CD4-positive, alpha-beta T cell treated with Interleukin-4 for 4 hours (primary cell): ENCODE data around the gene PI4KA.

Source experiments
- DNase-seq: peaks from one replicate; pipeline ENCODE4 v3.0.0-alpha.2; 2020

PI4KA gene

DNA sequence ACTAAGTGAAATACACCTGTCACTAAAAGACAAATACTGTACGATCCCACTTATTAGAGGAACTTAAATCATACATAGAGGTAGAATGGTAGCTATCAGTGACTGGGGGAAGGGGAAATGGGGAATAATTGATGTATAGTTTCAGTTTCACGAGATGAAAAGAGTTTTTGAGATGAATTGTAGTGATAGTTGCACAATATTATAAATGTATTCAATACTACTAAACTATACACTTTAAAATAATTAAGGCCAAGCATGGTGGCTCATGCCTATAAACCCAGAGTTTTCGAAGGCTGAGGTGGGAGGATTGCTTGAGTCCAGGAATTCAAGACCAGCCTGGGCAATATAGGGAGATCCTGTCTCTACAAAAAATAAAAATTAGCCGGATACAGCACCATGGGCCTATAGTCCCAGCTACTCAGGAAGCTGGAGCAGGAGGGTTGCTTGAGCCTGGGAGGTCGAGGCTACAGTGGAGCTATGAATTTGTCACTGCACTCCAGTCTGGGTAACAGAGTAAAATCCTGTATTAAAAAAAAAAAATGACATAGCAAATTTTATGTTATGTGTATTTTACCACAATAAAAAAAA is 44.3 kb downstream of the PI4KA start:
- DNase-seq: no peak

GRCh38 chr22:20813056-20813455 is 45.6 kb downstream of the PI4KA start:
- no peak for DNase-seq

- DNase-seq: no peak
Observed at GRCh38 chr22:20811971-20812660, 46.5 kb downstream of the PI4KA start.

- DNase-seq: no peak
Observed at GRCh38 chr22:20811171-20811570, 47.4 kb downstream of the PI4KA start.

DNA sequence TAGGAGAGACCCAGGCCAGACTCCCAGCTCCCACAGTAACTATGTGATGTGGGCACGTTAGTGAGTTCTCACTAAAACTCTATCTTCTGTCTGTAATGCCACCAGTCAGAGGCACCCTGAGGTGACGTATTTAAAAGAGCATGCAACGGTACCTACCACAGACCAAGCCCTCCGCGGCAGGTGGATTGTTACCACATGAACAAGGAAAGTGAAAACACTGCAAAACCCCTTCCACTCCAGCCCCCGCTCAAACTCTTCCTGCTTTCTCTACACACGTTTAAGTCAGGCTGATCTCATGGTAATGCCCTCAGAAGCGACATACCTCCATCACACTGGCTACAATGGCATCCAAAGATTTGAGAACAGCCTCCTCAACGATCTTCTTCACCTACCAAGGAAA is 48.0 kb downstream of the PI4KA start:
- peak; percentile 1 for DNase-seq

DNA sequence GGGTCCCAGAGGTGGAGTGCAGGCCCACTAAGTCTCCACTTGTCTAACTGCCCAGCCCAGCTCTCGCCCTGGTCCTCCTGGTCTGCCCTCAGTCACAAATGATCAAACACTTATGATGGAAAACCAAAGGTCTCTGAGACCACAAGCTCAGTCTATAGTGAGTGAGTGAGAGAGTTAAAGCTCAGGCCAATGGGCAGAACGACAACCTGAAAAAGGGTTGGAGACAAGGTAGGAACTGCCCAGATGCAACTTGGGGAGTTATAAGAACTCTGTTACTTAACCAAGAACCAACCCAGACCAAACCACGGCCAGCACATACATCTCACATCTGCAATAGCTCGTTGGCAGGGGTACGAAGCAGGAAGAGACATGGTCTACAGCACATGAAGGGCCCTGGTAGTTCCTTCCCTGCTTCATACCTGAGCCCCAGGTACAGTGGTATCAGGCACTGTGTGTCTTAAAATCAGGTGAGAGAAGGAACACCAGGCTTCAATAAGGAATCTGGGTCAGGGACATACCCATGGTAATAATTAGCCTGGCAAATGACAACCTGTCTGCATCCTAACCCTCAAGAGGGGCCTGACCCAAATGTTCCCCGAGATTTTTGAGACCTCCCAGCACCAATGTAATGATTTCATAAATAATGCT is 48.9 kb downstream of the PI4KA start:
- no peak for DNase-seq

DNA sequence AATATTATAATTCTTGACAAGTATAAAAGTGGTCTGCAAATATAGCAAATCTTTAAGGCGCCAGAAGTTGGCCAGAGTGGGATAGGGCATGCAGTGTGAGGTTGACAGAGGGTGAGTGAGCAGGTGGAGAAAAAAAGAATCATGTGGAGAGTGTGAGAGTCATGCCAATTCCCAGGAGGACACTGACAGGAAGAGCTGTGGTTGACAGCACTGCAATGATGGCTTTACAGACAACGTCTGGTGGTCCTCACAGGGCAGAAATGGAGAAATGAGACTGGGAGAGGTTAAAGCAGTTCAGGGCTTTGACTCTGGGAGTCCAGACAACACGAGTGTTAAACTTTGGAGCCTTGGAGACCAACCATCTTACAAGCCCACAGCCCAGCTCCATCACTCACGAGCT is 49.8 kb downstream of the PI4KA start:
- no peak for DNase-seq

GRCh38 chr22:20807315-20807752 is 51.3 kb downstream of the PI4KA start:
- DNase-seq: no peak

DNA sequence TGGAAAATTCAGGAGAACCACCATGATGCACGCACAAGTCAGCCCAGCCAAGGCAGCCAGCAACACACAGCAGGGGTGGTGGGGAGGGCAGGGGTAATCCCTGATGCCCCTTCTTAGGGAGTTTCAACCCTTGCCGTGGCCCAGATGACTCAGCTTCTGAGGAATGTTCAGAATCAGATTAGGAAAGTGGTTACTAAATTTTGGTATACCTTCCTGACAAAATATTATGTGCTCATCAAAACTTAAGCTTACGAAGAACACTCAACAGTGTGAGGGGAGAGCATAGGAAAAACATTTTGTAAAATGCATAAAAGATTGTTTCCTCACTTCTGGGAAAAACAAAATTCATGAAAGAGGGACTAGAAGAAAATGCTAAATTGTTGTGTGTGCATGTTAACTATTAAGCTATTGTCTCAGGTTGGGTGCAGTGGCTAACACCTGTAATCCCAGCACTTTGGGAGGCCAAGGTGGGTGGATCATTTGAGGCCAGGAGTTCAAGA is 52.6 kb downstream of the PI4KA start:
- DNase-seq: no peak

GRCh38 chr22:20804650-20805049 is 54.0 kb downstream of the PI4KA start:
- no peak for DNase-seq

GRCh38 chr22:20803696-20804324 is 54.8 kb downstream of the PI4KA start:
- DNase-seq: peak; percentile 3

- DNase-seq: no peak
Observed at GRCh38 chr22:20802922-20803553, 55.6 kb downstream of the PI4KA start.

- DNase-seq: no peak
Observed at GRCh38 chr22:20802452-20802851, 56.2 kb downstream of the PI4KA start.

DNA sequence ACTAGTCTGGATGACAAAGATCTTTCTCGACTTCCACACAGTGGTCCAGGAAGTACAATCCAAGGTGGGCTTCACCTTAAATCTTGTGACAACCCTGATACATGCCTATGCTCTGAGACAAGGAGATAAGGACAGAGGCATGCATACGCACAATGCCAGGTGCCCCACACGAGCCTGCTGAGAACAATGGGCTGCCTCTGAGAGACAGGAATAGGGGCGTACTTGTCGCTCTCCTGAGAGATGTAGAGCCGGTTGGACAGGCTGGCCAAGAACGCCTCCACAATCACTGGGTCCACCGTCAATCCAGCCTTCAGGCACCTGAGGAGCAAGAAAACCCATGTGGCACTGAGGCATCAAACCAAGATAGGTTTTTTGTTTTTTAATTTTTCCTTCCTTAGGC is 59.2 kb downstream of the PI4KA start:
- DNase-seq: no peak

DNA sequence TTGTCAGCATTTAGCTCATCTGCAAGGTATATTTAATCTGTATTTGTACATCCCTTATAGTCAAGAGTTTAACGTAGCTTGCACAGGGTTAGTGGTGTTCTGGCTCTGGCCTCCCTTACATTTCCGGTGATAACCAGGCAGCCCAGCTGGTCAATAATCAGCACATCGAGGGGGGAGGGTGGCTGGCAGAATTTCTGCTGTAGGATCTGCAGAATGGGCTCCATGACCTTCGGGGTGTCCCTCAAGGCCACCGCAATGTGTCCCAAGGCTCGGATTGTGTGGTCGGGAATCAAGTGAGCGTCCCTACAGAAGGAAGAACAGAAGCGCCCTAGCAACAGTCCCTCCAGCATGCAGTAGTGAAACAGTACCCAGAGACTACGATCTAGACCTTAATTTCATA is 59.6 kb downstream of the PI4KA start:
- DNase-seq: no peak

- DNase-seq: no peak
Observed at GRCh38 chr22:20798218-20798617, 60.4 kb downstream of the PI4KA start.

GRCh38 chr22:20796731-20797130 is 61.9 kb downstream of the PI4KA start:
- DNase-seq: no peak

DNA sequence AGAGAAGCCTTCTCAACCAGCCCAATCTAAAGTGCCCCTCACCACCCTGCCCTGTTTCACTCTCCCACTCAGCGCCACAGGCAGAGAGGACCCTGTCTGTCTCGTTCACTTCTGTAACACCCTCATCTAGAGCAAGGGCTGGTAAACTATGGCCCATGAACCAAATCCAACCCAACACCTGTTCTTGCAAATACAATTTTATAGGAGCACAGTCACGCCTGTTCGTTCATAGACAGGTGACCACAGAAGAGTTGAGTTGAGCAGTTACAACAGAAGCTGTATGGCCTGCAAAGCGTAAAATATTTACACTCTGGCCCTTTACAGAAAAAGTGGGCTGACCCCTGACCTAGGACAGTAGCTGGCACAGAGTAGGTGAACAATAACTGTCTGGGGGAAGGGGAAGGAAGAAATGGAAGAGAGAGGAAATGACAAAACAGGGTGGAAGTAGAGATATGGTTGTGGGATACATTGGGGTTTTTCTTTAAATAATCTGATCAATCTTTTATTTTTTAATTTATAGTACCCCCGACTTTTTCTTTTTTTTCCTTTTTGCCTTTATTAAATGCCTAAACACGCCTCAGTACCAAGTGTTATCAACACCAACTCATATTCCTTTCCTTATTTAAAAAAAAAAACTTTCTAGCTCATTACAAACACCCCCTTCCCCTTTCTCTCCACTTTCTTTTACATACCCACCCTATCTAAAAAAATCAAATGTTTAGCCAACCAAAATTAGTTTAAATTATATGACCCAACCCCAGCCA is 63.8 kb downstream of the PI4KA start:
- DNase-seq: no peak

- DNase-seq: no peak
Observed at GRCh38 chr22:20793748-20794649, 64.6 kb downstream of the PI4KA start.

- DNase-seq: no peak
Observed at GRCh38 chr22:20792966-20793728, 65.5 kb downstream of the PI4KA start.
